HUES64 (cell line): ENCODE results near the gene COL1A2.

Experiments used
- H3K27ac ChIP-seq: 2 replicates; pipeline ENCODE4 v1.7.0; 2013; ENCODE audit warnings: low read depth, low read length, inconsistent platforms
- H3K27me3 ChIP-seq: 2 replicates; pipeline ENCODE4 v1.6.1; 2013; ENCODE audit warnings: mild to moderate bottlenecking, low read length; ENCODE audit not compliant: insufficient read depth
- H3K36me3 ChIP-seq: 2 replicates; pipeline ENCODE4 v1.6.1; 2013; ENCODE audit warnings: mild to moderate bottlenecking, low read length; ENCODE audit not compliant: insufficient read depth
- H3K4me1 ChIP-seq: 2 replicates; pipeline ENCODE4 v1.6.1; 2013; ENCODE audit warnings: mild to moderate bottlenecking, low read length, moderate library complexity; ENCODE audit not compliant: insufficient read depth
- H3K4me3 ChIP-seq: 2 replicates; pipeline ENCODE4 v1.5.1; 2013; ENCODE audit warnings: mild to moderate bottlenecking, low read length, moderate library complexity
- H3K9ac ChIP-seq: 2 replicates; pipeline ENCODE4 v1.6.1; 2013; ENCODE audit warnings: mild to moderate bottlenecking, low read depth, low read length
- H3K9me3 ChIP-seq: 2 replicates; pipeline ENCODE4 v1.6.1; 2013; ENCODE audit warnings: low read depth, low read length; ENCODE audit not compliant: insufficient read depth
- WGBS: fragments of 150-250, 120-280 bp; methylation state at CpG from one replicate; pipeline ENCODE4 v1.1.7; 2013; ENCODE audit warnings: missing lambda C conversion rate; 5-methylcytosine and 5-hydroxymethylcytosine counted together

The COL1A2 gene

DNA sequence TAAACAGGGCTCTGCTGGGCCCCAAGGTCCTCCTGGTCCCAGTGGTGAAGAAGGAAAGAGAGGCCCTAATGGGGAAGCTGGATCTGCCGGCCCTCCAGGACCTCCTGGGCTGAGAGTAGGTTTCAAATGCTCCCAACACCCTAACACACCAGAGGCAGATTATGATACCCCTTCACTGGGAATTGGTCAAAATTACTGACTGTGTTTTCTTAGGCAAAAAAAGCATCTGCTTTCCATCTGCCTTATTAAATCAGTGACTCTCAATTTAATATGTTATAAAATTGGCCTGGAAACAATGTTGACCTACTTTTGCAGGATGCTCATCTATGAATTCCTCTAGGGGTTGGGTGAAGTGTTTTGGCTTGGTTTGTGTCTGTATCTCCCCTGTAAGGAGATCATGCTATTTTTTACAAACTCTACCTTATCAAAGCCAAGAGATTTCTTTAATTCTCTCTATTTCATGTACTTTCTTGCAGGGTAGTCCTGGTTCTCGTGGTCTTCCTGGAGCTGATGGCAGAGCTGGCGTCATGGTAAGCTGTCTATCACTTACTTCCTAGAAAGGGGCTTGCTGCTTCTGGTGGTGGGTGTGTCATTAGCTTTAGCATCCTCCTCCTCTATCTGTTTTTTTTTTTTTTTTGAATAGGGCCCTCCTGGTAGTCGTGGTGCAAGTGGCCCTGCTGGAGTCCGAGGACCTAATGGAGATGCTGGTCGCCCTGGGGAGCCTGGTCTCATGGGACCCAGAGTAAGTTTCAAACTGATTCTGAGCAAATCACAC, 15.9 kb downstream of the COL1A2 start:
- Histone ChIP-seq H3K9ac (no peak overlapping the region), H3K27me3 (no peaks in the 10 kb centered on the region), H3K9me3 (no peaks in the 10 kb centered on the region), H3K36me3 (peaks cover 100% of the 10 kb centered on the region), H3K4me3 (no peak overlapping the region), H3K27ac (no peak overlapping the region), H3K4me1 (peaks cover 5% of the 10 kb centered on the region; the same call in 1 of the 2 replicates)
- WGBS, result 96% methylated on average over 6 of the region's 6 CpGs

DNA sequence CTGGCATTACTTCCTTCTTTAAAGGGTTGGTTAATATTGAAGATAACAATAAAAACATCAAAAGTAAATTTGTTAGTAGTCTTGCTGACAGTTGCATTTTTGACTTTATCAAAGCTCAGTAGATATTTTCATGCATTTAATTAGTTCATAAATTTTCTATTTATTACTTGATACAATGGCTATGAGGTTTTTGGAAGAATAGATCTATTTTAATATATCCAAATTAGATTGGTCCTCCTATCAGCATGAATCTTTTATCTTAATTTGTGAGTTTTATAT, 16.4 kb downstream of the COL1A2 start:
- no peak overlapping the region for H3K4me3 ChIP-seq
- peaks cover 5% of the 10 kb centered on the region; the same call in 1 of the 2 replicates for H3K4me1 ChIP-seq
- H3K9me3 ChIP-seq, result no peaks in the 10 kb centered on the region
- H3K27ac ChIP-seq, result no peak overlapping the region
- H3K36me3 ChIP-seq, result peaks cover 100% of the 10 kb centered on the region
- no peaks in the 10 kb centered on the region for H3K27me3 ChIP-seq
- H3K9ac ChIP-seq, result no peak overlapping the region

DNA sequence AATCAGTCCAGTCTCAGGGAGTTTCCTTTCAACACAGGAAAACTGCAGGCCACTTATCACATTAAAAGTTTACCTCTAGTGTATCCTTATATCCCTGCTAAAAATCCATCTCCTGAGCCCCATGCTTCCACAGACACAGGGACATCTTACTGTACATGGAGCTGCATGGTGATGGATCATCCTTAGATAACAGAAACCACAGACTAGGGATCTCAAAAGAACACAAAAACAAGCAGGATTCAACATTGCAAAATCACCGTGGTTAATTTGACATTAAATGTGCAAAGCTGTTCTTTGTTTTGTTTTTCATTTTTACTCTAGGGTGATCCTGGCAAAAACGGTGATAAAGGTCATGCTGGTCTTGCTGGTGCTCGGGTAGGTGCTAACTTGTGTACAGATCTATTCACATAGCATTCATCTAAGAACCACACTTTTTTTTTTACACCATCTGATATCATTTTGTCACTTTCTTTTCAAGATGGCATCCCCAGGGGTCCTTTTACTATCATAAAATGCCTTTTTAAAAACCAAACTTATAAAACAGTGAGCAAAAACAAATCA, 18.1 kb downstream of the COL1A2 start:
- no peaks in the 10 kb centered on the region for H3K9me3 ChIP-seq
- no peaks in the 10 kb centered on the region for H3K27me3 ChIP-seq
- no peak overlapping the region for H3K4me3 ChIP-seq

DNA sequence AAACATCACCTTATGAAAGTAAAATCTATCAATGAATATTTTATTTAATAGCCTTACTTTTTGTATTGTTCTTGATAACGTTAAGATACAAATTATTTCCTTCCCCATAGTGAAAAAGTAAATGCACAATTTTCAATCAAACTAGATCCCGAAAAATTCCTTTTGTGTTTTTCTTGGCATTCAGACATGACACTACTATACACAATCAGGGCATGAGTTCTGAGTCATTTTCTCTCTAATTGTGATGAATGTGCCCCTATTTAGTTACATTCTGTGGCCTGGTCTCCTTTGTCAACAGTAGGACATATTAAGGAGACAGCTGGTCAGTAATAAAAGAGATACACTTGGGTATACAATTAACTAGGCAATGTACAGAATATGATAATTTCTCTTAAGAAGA, 19.8 kb downstream of the COL1A2 start:
- 97% methylated on average over 2 of the region's 2 CpGs for WGBS
- H3K27ac ChIP-seq, result no peak overlapping the region
- no peaks in the 10 kb centered on the region for H3K9me3 ChIP-seq
- H3K4me3 ChIP-seq, result no peak overlapping the region
- H3K36me3 ChIP-seq, result peaks cover 100% of the 10 kb centered on the region
- H3K4me1 ChIP-seq, result peaks cover 5% of the 10 kb centered on the region; the same call in 1 of the 2 replicates
- H3K9ac ChIP-seq, result no peak overlapping the region
- H3K27me3 ChIP-seq, result no peaks in the 10 kb centered on the region

More for the DNA sequence above, 18.1 kb downstream of the COL1A2 start:
- WGBS, result 95% methylated on average over 3 of the region's 3 CpGs
- Histone ChIP-seq H3K27ac (no peak overlapping the region), H3K4me1 (peaks cover 5% of the 10 kb centered on the region; the same call in 1 of the 2 replicates), H3K9ac (no peak overlapping the region), H3K36me3 (peaks cover 100% of the 10 kb centered on the region)

DNA sequence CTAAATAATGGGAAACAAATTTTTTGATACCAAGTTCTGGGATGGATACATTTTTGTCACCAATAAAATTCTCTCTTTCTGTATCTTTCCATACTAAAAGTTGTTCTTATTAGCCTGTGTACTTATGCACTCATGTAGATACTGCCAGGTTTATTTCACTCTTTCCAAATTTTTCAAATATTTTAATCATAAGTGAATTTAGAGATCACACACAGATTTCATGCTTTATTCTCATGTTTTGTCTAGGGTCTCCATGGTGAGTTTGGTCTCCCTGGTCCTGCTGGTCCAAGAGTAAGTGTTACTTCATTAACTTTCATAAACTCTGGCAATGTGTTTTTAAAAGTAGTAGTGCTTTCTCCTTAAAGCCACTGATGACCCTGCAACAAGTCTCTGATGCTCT, 20.3 kb downstream of the COL1A2 start:
- Histone ChIP-seq H3K27ac (no peak overlapping the region; the same call in 1 of the 2 replicates), H3K36me3 (peaks cover 100% of the 10 kb centered on the region), H3K9me3 (no peaks in the 10 kb centered on the region), H3K4me1 (peaks cover 5% of the 10 kb centered on the region; the same call in 1 of the 2 replicates), H3K4me3 (no peak overlapping the region), H3K9ac (no peak overlapping the region), H3K27me3 (no peaks in the 10 kb centered on the region)

DNA sequence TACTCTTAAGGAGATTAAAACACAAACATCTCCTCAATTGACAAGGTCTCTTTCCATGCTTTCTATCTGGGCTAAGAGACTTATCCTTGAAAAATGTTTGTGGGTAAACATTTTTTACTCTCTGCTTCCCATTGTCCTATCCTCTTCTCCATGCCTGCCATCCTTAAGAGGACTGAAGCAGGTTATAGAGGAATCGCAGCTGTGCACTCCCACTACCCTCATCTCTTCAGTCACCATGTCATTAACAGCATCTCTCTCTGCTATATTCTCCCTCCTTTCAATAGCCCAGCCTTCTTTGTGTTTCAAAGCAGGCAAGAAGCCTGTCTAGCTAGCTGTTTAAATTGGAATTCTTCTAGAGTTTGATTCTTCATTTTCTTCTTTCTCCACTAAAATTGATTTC, 22.6 kb downstream of the COL1A2 start:
- H3K36me3 ChIP-seq, result peaks cover 100% of the 10 kb centered on the region
- WGBS, result 96% methylated on average over 1 of the region's 1 CpG
- H3K27me3 ChIP-seq, result no peaks in the 10 kb centered on the region
- H3K4me3 ChIP-seq, result no peak overlapping the region
- no peak overlapping the region for H3K27ac ChIP-seq
- H3K9me3 ChIP-seq, result no peaks in the 10 kb centered on the region
- H3K9ac ChIP-seq, result no peak overlapping the region
- H3K4me1 ChIP-seq, result peaks cover 5% of the 10 kb centered on the region; the same call in 1 of the 2 replicates

DNA sequence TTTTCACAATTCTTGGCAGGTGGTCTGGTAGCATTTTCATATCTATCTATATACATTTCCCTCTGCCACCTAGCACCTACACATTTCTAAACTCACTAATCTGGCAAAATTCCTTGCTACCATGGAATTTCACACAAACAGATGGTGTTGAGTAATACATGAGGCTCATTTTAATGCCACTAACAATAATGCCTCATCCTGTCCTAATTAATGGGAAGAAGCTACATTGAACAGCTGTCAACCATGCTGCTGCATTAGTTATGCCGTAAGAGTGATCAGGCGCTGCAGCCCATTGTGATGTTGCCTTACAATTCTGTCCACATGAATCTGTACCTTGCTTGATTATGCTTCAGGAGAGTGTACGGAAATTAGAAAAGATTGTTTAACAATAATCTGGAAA, 23.2 kb downstream of the COL1A2 start:
- peaks cover 5% of the 10 kb centered on the region; the same call in 1 of the 2 replicates for H3K4me1 ChIP-seq
- H3K9ac ChIP-seq, result no peak overlapping the region
- H3K9me3 ChIP-seq, result no peaks in the 10 kb centered on the region
- no peaks in the 10 kb centered on the region for H3K27me3 ChIP-seq
- H3K36me3 ChIP-seq, result peaks cover 100% of the 10 kb centered on the region
- WGBS, result 90% methylated on average over 3 of the region's 3 CpGs
- no peak overlapping the region for H3K4me3 ChIP-seq
- no peak overlapping the region for H3K27ac ChIP-seq

DNA sequence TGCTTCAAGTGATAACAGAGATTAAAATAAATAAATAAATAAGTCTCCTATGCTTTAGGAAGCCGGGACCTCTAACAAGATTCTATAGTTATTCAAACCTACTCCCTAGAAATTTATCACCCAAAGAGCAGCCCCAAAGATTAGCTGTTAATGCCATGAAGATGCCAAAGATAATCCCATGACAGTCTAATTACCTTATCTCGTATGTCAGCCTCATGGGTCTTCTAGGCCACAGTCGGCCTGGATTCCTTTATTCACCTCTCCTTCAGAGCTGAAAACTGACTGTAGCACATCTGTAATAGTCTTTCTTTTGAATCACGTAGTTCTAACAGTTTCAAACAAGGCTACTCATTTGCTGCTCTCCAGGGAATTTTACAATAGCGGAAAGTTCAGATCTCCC, 24.2 kb downstream of the COL1A2 start:
- H3K4me1 ChIP-seq, result peaks cover 4% of the 10 kb centered on the region; the same call in 1 of the 2 replicates
- H3K36me3 ChIP-seq, result peaks cover 100% of the 10 kb centered on the region

DNA sequence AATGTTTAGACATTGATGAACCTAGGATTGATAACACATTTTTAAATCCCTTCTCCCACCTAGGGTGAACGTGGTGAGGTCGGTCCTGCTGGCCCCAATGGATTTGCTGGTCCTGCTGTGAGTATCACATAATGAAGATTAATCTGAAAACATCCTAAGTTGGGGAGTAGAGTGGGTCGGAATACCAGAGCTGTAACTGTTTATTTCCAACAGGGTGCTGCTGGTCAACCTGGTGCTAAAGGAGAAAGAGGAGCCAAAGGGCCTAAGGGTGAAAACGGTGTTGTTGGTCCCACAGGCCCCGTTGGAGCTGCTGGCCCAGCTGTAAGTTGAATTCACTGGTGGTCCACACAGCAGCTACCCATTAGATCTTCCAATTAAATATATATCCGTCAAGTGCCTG, 25.6 kb downstream of the COL1A2 start:
- Histone ChIP-seq H3K9ac (no peak overlapping the region), H3K36me3 (peaks cover 100% of the 10 kb centered on the region), H3K9me3 (no peaks in the 10 kb centered on the region), H3K27me3 (no peaks in the 10 kb centered on the region), H3K4me3 (no peak overlapping the region), H3K4me1 (no peaks in the 10 kb centered on the region), H3K27ac (no peak overlapping the region)
- 93% methylated on average over 6 of the region's 6 CpGs for WGBS

More for the DNA sequence above, 24.2 kb downstream of the COL1A2 start:
- WGBS, result 93% methylated on average over 5 of the region's 5 CpGs
- no peaks in the 10 kb centered on the region for H3K9me3 ChIP-seq
- H3K4me3 ChIP-seq, result no peak overlapping the region
- no peak overlapping the region for H3K9ac ChIP-seq
- no peak overlapping the region for H3K27ac ChIP-seq
- no peaks in the 10 kb centered on the region for H3K27me3 ChIP-seq

DNA sequence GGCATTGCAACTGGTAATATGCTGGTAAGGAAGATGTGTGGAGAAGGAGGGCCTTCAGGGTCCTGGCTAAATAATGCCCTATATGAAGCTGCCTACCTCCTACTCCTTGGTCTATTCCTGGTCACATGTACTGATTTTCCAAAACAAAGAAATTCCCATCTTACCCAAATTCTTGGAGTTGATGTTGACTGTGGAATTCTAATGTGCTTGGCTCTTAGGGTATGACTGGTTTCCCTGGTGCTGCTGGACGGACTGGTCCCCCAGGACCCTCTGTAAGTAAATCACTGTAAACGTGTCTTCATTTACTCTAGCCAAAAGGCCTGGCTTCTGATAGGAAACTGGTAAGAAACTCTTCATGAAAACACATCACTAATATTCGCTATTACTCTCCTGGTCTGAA, 27.0 kb downstream of the COL1A2 start:
- no peak overlapping the region for H3K9ac ChIP-seq
- 99% methylated on average over 3 of the region's 3 CpGs for WGBS

DNA sequence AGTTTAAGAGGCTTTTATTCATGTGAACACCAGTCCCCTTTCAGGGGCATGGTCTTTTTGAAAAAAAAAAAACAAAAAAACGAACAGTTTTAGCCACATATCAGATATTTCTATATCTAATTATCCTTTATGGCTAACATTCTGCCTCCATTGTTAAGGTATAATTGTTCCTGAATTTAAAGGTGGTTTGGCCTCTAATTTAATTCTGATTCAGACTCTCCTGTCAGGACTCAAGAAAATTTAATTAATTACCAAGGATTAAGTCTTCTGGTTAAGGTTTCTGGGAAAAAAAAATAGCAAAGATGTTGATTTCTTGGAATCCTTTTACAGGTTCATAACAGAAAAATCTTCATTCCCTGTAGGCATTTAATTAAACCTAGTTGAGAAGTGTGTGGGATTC, 27.4 kb downstream of the COL1A2 start:
- Histone ChIP-seq H3K4me3 (no peak overlapping the region), H3K27me3 (no peaks in the 10 kb centered on the region), H3K9ac (no peak overlapping the region), H3K36me3 (peaks cover 100% of the 10 kb centered on the region), H3K27ac (no peak overlapping the region), H3K9me3 (no peaks in the 10 kb centered on the region), H3K4me1 (no peaks in the 10 kb centered on the region)
- 78% methylated on average over 1 of the region's 1 CpG for WGBS

More for the DNA sequence above, 27.0 kb downstream of the COL1A2 start:
- H3K27me3 ChIP-seq, result no peaks in the 10 kb centered on the region
- H3K4me1 ChIP-seq, result no peaks in the 10 kb centered on the region
- H3K9me3 ChIP-seq, result no peaks in the 10 kb centered on the region
- H3K36me3 ChIP-seq, result peaks cover 100% of the 10 kb centered on the region
- no peak overlapping the region for H3K4me3 ChIP-seq
- H3K27ac ChIP-seq, result no peak overlapping the region
